Activated CD4-positive, CD25-positive, alpha-beta regulatory T cell (primary cell): ENCODE measurements around the gene PRRG3.
A peak's percentile ranks its signal among the peaks of the same experiment; 100 is the strongest.
"Not testable (repeated sequence)": the region's sequence is repeated elsewhere in the genome, so short reads cannot be mapped to it uniquely, and the experiment has no call there.

ENCODE experiments used
- DNase-seq, 4 experiments: peaks; one replicate each; lab custom pipeline; 2025; lab: John Stamatoyannopoulos, UW

Gene PRRG3

GRCh38 chrX:151694661-151695582 lies at the start of gene PRRG3:
PRRG3 (plus strand) TSS chrX:151695458; CDS start chrX:151698815, 3,357 bp downstream.
- no peak for DNase-seq

- no peak for DNase-seq
These were observed 20.0 kb upstream of the PRRG3 start for GRCh38 chrX:151675121-151675746.

- DNase-seq, result no peak
These were observed 19.1 kb upstream of the PRRG3 start for GRCh38 chrX:151676196-151676595.

- DNase-seq, result no peak
These were observed 15.4 kb upstream of the PRRG3 start for GRCh38 chrX:151679798-151680402.

GRCh38 chrX:151680805-151681204 lies 14.5 kb upstream of the PRRG3 start:
- peak in 3 of 4 experiments; percentile 5 to 42 (median 10) for DNase-seq

- DNase-seq, result no peak
These were observed 7.6 kb upstream of the PRRG3 start for GRCh38 chrX:151687635-151688034.

GRCh38 chrX:151688695-151689094 lies 6.6 kb upstream of the PRRG3 start:
- no peak for DNase-seq

GRCh38 chrX:151692825-151693224 lies 2.4 kb upstream of the PRRG3 start:
- DNase-seq, result no peak

GRCh38 chrX:151694121-151694520 lies 1.1 kb upstream of the PRRG3 start:
- no peak for DNase-seq

GRCh38 chrX:151695583-151696340 lies 504 bp downstream of the PRRG3 start:
- no peak for DNase-seq

GRCh38 chrX:151697082-151697481 lies 1.8 kb downstream of the PRRG3 start:
- not testable (repeated sequence) for DNase-seq

GRCh38 chrX:151697522-151697921 lies 2.3 kb downstream of the PRRG3 start:
- no peak for DNase-seq

GRCh38 chrX:151698485-151698884 lies 3.2 kb downstream of the PRRG3 start:
- DNase-seq, result no peak

- no peak for DNase-seq
These were observed 4.5 kb downstream of the PRRG3 start for GRCh38 chrX:151699746-151700145.

GRCh38 chrX:151700581-151700980 lies 5.3 kb downstream of the PRRG3 start:
- DNase-seq, result no peak

- DNase-seq, result no peak
These were observed 5.8 kb downstream of the PRRG3 start for GRCh38 chrX:151701071-151701470.

GRCh38 chrX:151701531-151701930 lies 6.3 kb downstream of the PRRG3 start:
- no peak for DNase-seq

- no peak for DNase-seq
These were observed 6.9 kb downstream of the PRRG3 start for GRCh38 chrX:151702026-151702714.

GRCh38 chrX:151702741-151703340 lies 7.6 kb downstream of the PRRG3 start:
- DNase-seq, result no peak

- DNase-seq, result no peak
These were observed 8.2 kb downstream of the PRRG3 start for GRCh38 chrX:151703487-151703886.

- DNase-seq, result no peak
These were observed 8.9 kb downstream of the PRRG3 start for GRCh38 chrX:151704041-151704663.
